M059J (cell line): ENCODE data around the gene SLC16A3. TPM values are rescaled to one million over a fixed set of nuclear protein-coding genes. Genes with fewer than 3 reads are reported as not detected.

Source experiments
- DNase-seq: peaks from one replicate; pipeline ENCODE4 v3.0.0-alpha.2; 2012; ENCODE audit warnings: low read depth
- total RNA-seq: library from RNA; depleted of rRNA; stranded (reverse); fragments of >200 nt; shearing (Covaris generic); gene quantifications from 2 replicates; pipeline ENCODE4 v1.2.3, GENCODE V29; 2014

SLC16A3 gene
- total RNA-seq, 1 experiment from 2014 or later, result 84.8 TPM

- peak; percentile 97 for DNase-seq
These were observed 38.9 kb downstream of the SLC16A3 start for GRCh38 chr17:82267575-82268379.

- DNase-seq, result no peak
These were observed 40.5 kb downstream of the SLC16A3 start for GRCh38 chr17:82269138-82269881.

GRCh38 chr17:82269882-82270500 lies 41.1 kb downstream of the SLC16A3 start:
- no peak for DNase-seq

GRCh38 chr17:82270651-82271050 lies 41.8 kb downstream of the SLC16A3 start:
- DNase-seq, result no peak

- no peak for DNase-seq
These were observed 42.6 kb downstream of the SLC16A3 start for GRCh38 chr17:82271401-82271800.

- no peak for DNase-seq
These were observed 43.9 kb downstream of the SLC16A3 start for GRCh38 chr17:82272495-82273326.

- DNase-seq, result peak; percentile 78
These were observed 44.7 kb downstream of the SLC16A3 start, which contains the start of gene CSNK1D for GRCh38 chr17:82273327-82274133. TSS of gene CSNK1D (minus strand) at chr17:82273700. CDS start at chr17:82273381, 319 bp downstream.

- DNase-seq, result no peak
These were observed 45.5 kb downstream of the SLC16A3 start for GRCh38 chr17:82274134-82275020.

- DNase-seq, result no peak
These were observed 46.5 kb downstream of the SLC16A3 start for GRCh38 chr17:82275326-82275725.

- DNase-seq, result no peak
These were observed 48.1 kb downstream of the SLC16A3 start for GRCh38 chr17:82276938-82277337.

- DNase-seq, result no peak
These were observed 49.0 kb downstream of the SLC16A3 start for GRCh38 chr17:82277851-82278250.

- no peak for DNase-seq
These were observed 49.5 kb downstream of the SLC16A3 start for GRCh38 chr17:82278308-82278707.

- DNase-seq, result no peak
These were observed 50.0 kb downstream of the SLC16A3 start for GRCh38 chr17:82278786-82279391.

- DNase-seq, result no peak
These were observed 51.7 kb downstream of the SLC16A3 start for GRCh38 chr17:82280537-82280936.

- no peak for DNase-seq
These were observed 52.2 kb downstream of the SLC16A3 start for GRCh38 chr17:82281076-82281475.

- peak; percentile 93 for DNase-seq
These were observed 52.8 kb downstream of the SLC16A3 start for GRCh38 chr17:82281502-82282238.

GRCh38 chr17:82282239-82283207 lies 53.7 kb downstream of the SLC16A3 start:
- DNase-seq, result no peak
